GM18870 (cell line): Measurements from ENCODE around the gene RHBDF2.

Experiments used
- ATAC-seq: cut with Tn5 transposase; IDR thresholded peaks from one replicate; pipeline ENCODE4 v1.9.1; 2021; ENCODE audit warnings: moderate library complexity; ENCODE audit not compliant: unreplicated experiment

The RHBDF2 gene

DNA sequence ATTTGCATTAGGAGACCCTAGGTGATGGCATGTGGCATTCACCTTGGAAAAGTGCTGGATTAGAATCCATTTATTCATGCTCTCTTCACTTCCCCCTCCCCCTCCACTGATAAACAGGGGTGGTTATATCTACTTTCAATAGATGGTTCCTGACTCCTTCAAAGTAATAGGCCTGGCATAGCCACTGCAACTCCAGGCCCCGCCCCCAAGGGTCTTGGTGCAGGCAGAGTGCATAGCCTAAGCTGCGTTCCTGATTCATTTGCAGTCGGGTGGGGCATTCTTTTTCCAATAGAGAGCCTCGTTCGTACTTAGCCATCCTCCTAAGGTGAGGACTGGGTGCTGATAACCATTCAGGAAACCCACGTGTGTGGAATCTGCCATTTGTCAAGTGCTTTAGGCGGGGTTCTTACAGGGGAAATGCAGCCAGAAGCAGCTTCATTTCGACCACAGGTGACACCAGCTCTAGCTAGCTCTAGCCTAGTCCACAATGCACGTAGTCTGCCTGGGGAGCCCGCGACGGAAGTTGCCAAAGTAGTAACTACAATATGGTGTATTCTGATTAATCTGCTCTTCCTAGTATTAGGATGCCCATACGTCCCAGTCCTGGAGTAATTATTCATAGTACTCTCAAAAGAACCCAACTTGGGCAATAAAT, 59.4 kb downstream of the RHBDF2 start:
- no peak for ATAC-seq

DNA sequence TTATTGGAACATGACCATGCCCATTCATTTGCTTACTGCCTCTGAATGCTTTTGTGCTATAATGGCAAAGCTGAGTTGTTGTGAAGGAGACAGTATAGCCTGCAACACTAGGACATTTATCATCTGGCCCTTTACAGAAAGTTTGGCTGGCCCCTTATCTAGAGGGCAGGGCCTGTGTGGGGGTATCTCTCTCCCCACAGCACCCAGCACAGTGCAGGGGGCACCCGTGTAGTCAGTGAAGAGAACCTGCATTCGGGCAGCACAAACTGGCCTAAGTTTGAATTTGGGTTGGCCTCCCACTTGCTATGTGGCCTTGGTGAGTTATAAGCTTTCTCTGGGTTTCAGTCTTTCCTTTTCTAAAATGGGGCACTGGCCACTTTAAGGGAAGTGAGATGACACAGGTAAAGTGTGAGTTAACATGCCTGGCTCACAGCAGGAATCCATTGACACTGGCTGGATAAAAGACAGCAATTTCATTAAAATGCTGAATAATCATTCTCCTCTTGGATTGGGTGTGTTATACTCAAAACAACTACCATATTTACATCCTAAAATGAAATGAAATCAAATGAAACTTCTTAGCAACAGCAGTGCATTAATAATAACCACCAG, 60.4 kb downstream of the RHBDF2 start:
- no peak for ATAC-seq

DNA sequence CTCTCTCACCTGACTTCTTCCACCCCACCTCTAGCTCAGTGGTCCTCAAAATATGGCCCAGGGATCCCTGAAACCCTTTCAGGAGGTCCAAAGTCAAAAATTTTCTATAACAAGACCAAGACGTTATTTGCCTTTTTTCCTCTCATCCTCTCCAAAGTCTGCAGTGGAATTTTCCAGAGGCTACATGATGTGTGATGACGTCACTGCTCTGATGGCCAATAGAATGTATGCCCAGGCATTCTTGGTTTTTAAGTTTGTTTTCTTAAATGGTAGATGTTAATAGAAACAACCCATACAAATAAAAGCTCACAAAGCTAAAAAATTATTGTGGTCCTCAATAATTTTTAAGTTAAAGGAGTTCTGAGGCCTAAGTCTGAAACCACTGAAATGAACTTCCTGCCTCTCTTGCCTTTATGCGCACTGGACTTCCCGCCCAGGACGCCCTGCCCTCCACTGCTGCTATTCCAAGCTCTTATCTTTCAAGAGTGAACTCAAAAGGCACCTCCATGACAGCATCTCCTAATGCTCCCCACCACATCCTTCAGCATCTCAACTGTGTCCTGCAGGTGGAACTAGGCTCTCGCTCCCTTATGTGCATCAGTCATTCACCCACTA, 61.8 kb downstream of the RHBDF2 start:
- ATAC-seq, result no peak

GRCh38 chr17:76438906-76439305, 62.3 kb downstream of the RHBDF2 start:
- ATAC-seq, result no peak

- no peak for ATAC-seq
Observed at GRCh38 chr17:76437467-76438402, 63.5 kb downstream of the RHBDF2 start.

DNA sequence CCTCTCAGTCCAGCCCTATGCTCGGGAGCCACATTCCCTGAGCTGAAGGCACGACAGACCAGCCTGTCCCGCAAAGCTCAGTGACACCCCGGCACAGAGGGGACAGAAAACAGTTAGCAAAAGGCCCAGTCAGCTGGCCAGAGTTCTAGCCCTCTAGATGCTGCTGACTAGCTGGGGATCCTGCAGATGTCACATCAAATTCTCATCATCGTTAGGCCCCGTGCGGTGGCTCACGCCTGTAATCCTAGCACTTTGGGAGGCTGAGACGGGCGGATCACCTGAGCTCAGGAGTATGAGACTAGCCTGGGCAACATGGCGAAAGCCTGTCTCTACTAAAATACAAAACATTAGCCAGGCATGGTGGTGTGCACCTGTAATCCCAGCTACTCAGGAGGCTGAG, 65.5 kb downstream of the RHBDF2 start:
- no peak for ATAC-seq

GRCh38 chr17:76434870-76435269, 66.4 kb downstream of the RHBDF2 start:
- ATAC-seq, result no peak

- no peak for ATAC-seq
Observed at GRCh38 chr17:76433693-76434092, 67.5 kb downstream of the RHBDF2 start.

GRCh38 chr17:76432712-76433336, 68.4 kb downstream of the RHBDF2 start:
- no peak for ATAC-seq

DNA sequence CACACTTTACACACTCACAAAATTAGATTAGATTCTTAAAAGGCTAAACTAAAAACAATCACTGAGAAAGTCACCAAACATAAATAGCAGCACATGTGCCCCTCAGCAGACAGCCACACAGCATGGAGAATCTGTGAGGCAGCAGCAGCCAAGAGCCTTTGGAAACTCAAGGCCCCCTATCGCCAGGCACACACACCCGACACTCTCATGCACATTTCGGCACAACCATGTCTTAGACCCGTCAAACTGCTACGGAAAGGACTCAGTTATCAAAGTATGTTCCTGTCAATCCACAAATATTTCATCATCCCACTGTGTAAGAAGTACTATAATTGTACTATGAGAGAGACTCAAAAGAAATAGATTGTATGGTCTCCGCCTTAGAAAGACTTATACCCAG, 69.2 kb downstream of the RHBDF2 start:
- ATAC-seq, result no peak

DNA sequence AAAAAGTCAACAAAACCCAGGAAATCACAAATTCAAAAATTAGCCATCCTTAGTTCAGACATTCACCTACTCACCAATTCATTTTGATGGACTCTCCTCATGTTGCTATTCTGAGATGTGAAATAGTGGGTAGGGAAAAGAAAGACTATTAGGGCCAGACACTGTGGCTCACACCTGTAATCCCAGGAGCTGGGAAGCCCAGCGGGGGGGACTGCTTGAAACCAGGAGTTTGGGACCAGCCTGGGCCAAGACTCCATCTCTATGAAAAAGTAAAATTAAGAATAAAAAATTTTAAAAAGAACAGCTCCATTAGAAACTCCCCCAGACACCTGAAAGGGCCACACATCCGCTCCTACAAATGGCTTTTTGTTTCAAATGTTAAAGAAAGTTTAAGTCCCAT, 69.7 kb downstream of the RHBDF2 start:
- no peak for ATAC-seq

DNA sequence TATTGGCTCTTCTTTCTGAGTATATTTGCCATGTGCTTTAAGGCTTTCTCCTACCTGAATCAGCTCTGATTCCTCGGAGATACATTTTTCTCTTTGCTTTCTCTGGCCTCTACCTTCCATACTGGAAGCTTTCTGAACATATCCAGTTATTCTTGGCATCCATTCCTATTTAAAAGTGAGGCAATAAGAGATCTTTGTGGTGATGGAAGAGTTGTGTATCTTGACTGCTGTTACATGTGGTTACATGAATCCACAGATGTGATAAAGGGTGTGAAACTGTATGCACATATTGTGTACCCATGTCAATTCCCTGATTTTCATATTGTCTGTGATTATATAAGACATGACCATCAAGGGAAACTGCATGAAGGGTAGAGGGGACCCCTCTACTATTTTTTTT, 72.7 kb downstream of the RHBDF2 start:
- no peak for ATAC-seq

- no peak for ATAC-seq
Observed at GRCh38 chr17:76427501-76428231, 73.6 kb downstream of the RHBDF2 start.

DNA sequence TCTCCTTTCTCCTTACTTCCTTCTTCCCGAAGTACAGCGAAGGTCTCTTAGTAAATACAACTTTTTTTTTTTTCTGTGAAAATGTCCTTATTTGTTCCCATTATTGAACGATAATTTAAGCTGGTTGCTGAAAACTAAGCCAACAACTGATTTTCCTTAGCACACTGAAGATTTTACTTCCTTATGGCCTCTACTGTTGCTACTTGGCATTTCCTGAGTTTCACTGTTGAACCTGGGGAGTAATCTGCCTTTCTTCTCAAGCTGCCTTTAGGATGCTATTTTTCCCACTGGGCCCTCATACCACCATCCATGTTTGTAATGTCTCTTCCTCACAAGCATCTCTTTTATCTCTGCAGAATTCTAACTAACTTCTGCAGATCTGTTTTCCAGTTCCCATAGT, 74.4 kb downstream of the RHBDF2 start:
- ATAC-seq, result no peak

DNA sequence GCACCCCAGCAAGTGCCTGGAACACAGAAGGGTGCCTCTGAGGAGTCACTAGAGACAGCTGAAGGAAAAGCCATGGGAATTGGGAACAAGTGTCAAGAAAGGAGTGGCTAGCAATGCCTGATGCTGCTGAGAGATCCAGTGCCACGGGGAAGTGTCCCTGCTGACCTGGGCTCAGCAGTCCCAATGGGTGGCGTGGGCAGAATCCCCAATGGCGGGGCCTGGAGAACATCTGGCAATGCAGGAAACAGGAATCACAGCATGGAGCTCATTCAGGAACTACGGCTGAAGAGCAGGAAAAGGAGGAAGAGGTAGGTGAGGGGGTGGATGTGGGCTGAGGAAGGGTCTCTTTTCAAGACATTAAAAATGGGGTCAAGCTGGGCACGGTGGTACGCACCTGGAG, 78.4 kb downstream of the RHBDF2 start:
- ATAC-seq, result no peak

- no peak for ATAC-seq
Observed at GRCh38 chr17:76422406-76422805, 78.8 kb downstream of the RHBDF2 start.

GRCh38 chr17:76421044-76421407, 80.2 kb downstream of the RHBDF2 start:
- ATAC-seq, result no peak
